IPS DF 19.7 (cell line): ENCODE data around the gene TRABD2B.

Source experiments
- DNase-seq: peaks from one replicate; pipeline ENCODE4 v3.0.0-alpha.2; 2013; ENCODE audit warnings: low read depth, low spot score

Gene TRABD2B

DNA sequence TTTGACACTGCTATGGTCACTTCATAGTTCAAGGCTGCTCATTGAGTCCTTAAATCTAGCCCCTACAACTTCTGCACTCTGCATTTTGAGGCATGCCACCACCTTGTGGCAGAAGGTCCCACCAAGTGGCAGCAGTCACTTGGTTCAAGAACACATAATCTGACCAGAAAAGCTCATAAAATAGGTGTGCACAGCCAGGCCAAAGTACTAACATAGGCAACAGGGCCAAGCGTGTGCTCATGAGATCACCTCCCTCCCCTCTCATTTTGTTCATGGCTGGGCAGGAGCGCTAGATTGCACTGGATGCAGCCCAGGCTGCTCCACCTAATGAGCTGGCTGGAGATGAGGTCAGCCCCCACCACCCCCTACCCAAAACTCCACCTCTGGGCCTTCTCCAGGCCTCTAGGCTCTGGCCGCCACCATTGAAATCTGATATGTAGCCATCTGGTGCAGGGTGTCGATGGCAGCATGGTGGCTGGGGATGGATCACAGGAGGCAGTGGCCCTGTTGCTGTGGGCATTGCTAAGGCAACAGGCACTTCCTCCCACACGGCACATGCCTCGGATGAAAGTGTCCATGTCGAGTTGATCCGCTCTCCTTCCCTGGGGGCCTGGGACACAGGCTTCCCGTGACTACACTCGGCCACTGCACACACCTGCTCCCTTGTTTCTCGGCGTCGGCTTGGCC is 193.2 kb downstream of the TRABD2B start:
- no peak for DNase-seq

GRCh38 chr1:47797575-47797974 is 199.6 kb downstream of the TRABD2B start:
- no peak for DNase-seq

GRCh38 chr1:47796626-47797025 is 200.6 kb downstream of the TRABD2B start:
- DNase-seq = no peak

- no peak for DNase-seq
Observed at GRCh38 chr1:47795102-47795501, 202.1 kb downstream of the TRABD2B start.

DNA sequence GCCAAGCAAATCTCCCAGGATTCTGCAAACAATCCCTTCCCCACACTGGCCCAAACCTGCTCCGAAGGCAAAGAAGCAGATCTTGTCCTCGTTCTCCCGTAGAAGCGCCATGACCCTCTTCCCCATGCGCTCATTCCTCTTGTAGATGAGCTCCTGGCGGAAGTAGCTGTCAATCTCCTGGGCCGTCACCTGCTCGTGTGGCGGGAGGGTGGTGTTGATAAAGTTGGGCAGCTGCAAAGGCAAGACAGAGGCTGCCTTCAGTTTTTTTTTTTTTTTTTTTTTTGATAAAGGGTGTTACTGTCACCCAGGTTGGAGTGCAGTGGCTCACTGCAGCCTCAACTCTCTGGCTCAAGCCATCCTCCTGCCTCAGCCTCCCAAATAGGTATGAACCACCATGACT is 202.7 kb downstream of the TRABD2B start:
- no peak for DNase-seq

DNA sequence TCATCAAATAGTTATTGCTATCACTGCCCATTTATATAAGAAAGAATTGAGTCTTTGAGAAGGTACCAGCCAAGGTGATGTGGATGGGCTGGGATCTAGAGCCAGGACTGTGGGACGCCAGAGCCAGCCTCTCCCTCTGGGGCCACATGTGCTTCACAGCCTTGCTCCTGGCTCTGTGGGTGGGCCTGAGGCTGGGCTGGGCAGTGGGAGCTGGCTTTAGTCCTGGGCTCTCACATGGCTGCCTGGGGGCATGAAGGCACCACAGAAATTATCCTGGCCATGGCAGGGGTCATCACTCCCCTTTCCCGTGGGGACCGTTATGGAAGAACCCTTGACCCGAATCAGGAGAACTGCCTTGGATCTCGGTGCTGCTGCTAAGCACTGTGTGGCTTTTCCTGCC is 203.1 kb downstream of the TRABD2B start:
- DNase-seq = no peak

- no peak for DNase-seq
Observed at GRCh38 chr1:47793563-47793962, 203.6 kb downstream of the TRABD2B start.

- no peak for DNase-seq
Observed at GRCh38 chr1:47792779-47793178, 204.4 kb downstream of the TRABD2B start.

- no peak for DNase-seq
Observed at GRCh38 chr1:47791879-47792608, 205.1 kb downstream of the TRABD2B start.

- no peak for DNase-seq
Observed at GRCh38 chr1:47788761-47789160, 208.4 kb downstream of the TRABD2B start.

- no peak for DNase-seq
Observed at GRCh38 chr1:47787560-47787959, 209.6 kb downstream of the TRABD2B start.

DNA sequence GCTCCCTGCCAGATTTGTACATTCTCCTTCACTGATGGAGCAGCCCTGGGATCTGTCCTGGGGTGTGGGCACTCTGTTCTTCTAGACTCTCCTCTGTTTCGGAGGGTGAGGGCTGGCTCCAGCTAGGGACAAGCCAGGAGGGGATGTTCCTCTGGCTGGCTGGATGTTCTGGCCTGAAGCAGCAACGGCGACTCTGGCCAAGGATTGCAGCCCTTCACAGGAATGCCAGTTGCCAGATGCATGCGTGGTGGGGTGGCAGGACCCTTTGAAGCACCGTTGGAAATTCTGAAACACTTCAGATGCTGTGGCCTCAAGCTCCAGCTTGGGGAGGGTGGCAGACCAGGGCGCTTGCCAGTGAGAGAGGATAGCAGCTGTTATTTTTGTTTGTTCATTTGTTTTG is 210.9 kb downstream of the TRABD2B start:
- DNase-seq = no peak

- DNase-seq = no peak
Observed at GRCh38 chr1:47785561-47786271, 211.5 kb downstream of the TRABD2B start.

DNA sequence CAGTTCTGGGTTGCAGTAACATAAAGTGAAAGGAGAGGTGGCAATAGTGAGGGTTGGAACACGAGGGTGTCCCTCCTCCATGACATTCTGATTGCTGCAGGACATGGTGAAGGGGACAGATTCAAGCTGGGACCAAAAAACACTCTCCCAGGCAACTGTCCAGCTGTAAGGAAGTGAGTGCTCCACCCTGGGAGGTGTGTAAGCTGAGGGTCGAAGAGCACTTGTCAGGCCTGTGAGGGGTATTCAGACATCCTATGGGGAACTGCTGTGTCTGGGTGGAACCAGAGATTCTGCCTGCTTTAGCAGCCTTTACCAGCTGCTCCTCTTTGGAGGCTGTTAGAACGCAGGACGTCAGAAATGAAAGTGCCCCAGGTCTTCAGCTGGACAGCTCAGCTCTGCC is 212.1 kb downstream of the TRABD2B start:
- DNase-seq = no peak

DNA sequence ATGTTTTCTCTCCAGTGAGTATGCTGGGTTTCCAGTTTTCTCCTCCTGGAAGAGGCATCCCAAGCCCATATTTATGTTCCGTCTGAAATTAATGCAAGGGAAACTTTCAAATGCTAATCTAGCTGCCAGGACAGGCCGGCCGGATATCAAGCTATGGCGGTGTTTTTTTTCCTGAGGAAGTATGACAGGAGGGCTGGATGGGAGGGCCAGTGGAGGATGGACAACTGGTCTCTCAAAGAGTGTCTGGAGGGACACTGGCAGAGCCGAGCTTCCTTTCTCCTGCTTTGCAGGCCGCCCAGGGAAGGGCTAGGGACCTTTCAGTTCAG is 212.7 kb downstream of the TRABD2B start:
- no peak for DNase-seq

- no peak for DNase-seq
Observed at GRCh38 chr1:47783638-47784496, 213.3 kb downstream of the TRABD2B start.

GRCh38 chr1:47782414-47783166 is 214.6 kb downstream of the TRABD2B start:
- no peak for DNase-seq

DNA sequence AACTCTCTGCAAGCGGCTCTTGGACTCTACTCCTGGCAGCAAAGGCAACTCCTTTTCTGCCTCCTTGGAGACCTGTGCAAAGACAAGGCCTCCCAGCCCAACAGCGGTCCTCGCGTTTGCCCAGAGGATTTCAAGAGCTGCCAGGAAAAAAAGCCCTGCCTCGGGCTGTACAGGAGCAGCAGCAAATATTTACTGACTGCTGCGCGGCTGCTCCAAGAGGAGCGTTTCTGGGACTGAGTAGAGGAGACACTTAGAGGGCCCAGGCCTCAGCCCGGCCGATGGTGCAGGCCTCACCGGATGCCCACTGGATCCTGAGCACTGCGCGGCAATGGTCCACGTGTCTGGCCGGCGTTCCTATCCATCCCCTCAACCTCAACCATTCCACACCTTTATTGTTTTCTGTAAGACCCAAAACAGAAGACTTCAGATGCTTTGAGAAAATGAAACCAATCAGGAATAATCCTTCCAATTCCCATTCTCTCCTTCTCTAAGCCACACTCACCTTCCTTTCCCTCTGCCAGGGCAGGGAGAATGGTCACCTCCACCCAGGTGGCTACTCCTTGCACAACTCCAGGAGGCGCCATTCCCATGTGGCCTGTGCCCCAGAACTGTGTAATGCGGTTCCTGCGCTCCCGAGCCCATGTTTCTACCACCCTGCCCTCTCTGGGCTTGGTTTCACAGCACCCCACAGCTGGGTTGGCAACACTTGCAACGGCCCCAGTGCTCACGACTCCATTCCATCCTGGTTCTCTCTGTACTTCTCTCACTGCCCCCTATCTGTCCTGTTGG is 215.8 kb downstream of the TRABD2B start:
- no peak for DNase-seq

DNA sequence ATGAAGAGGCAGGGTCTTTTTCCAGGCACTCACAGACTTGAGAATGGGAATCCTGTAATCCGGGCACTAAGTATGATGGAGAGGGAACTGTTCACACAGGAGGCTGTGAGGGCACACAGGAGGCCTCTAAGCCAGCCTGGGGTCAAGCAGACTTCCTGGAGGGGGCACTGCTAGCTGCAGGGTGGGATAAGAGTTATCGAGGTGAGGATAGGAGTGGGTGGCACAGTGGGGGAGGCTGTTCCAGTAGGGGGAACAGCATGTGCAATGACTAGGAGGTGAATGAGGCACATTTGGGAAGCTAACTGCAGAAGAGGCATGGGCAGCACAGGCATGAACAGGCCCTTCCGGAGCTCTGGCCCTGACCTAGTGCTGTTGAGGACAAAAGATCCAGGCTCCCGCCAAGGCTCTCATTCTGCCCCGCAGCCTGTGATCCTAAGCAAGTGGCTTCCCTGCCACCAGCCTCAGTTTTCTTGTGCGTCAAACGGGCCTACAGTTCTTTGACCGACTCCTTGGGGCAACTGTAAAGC is 216.7 kb downstream of the TRABD2B start:
- DNase-seq = no peak

DNA sequence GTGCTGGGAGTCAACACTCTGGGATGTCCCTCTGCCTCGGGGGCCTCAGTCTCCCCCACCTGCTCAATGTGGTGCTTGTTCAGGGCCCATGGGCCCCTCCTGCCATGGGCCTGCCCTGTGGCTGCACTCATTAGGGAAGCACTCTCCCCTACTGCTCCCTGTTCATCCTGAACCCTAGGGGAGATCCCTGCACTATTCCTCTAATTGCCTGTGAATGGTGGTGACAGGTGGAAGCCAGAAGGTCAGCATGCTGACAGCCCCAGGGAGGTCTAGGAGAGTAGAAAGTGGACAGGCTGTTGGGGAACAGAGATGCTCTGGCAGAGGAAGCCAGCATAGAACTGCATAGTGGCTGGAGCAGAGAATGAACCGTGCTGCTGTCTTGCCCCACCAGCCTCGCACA is 217.6 kb downstream of the TRABD2B start:
- no peak for DNase-seq
